SU-DHL-6 (cell line): ENCODE results near the gene PKN3.

ENCODE experiments used
- H2AFZ ChIP-seq: fragments of 200-600 bp; sonication (generic); 2 replicates; pipeline ENCODE4 v1.6.1; 2014; ENCODE audit warnings: low read depth, mild to moderate bottlenecking, moderate library complexity, mixed read lengths, antibody characterized with exemption, low read length; ENCODE audit not compliant: severe bottlenecking
- H3F3A ChIP-seq: fragments of 200-600 bp; shearing (Covaris generic); 2 replicates; pipeline ENCODE4 v1.6.0; 2016; ENCODE audit warnings: antibody characterized with exemption, mild to moderate bottlenecking; ENCODE audit not compliant: insufficient read depth
- H3K27ac ChIP-seq: fragments of 200-600 bp; sonication (generic); 2 replicates; pipeline ENCODE4 v1.5.1; 2016; ENCODE audit warnings: low read depth, mild to moderate bottlenecking, low read length, moderate library complexity, mixed read lengths
- H3K27me3 ChIP-seq: fragments of 200-600 bp; sonication (generic), shearing (Covaris generic); 2 replicates; pipeline ENCODE4 v1.6.0; 2014; ENCODE audit warnings: mild to moderate bottlenecking, low read length
- H3K36me3 ChIP-seq: fragments of 200-600 bp; sonication (generic); 2 replicates; pipeline ENCODE4 v1.6.1; 2014; ENCODE audit warnings: mild to moderate bottlenecking, low read length, mixed read lengths
- H3K4me2 ChIP-seq: fragments of 300-600, 200-600 bp; shearing (Covaris generic), sonication (generic); 2 replicates; pipeline ENCODE4 v1.6.0; 2014; ENCODE audit warnings: low read length, low read depth, mild to moderate bottlenecking; ENCODE audit not compliant: poor library complexity, severe bottlenecking
- H3K4me3 ChIP-seq: fragments of 200-600 bp; sonication (generic); 2 replicates; pipeline ENCODE4 v1.5.1; 2014; ENCODE audit warnings: antibody characterized with exemption, low read length, mild to moderate bottlenecking, mixed read lengths; ENCODE audit not compliant: insufficient read depth, poor library complexity, severe bottlenecking
- H3K79me2 ChIP-seq: fragments of 200-600 bp; sonication (generic); 2 replicates; pipeline ENCODE4 v1.6.1; 2014; ENCODE audit warnings: mild to moderate bottlenecking, low read length, moderate library complexity; ENCODE audit not compliant: insufficient read depth
- H3K9ac ChIP-seq: fragments of 200-600 bp; sonication (generic); 2 replicates; pipeline ENCODE4 v1.7.0; 2014; ENCODE audit warnings: mild to moderate bottlenecking, low read length
- H3K9me2 ChIP-seq: fragments of 200-600 bp; sonication (generic); replicated peaks from 2 replicates; pipeline ENCODE4 v1.6.1; 2014; ENCODE audit warnings: low read length; ENCODE audit not compliant: insufficient read depth
- H3K9me3 ChIP-seq: fragments of 200-600 bp; sonication (generic); 2 replicates; pipeline ENCODE4 v1.6.1; 2014; ENCODE audit warnings: low read length, mixed read lengths; ENCODE audit not compliant: insufficient read depth
- H4K20me1 ChIP-seq: fragments of 200-600 bp; sonication (generic); 2 replicates; pipeline ENCODE4 v1.6.1; 2014; ENCODE audit warnings: low read depth, mild to moderate bottlenecking, antibody characterized with exemption, low read length, moderate library complexity, mixed read lengths
- CTCF ChIP-seq: fragments of 200-600 bp; sonication (generic); IDR thresholded peaks from one replicate; pipeline ENCODE4 v1.5.1; 2017; ENCODE audit warnings: antibody characterized with exemption, mild to moderate bottlenecking, low read length, moderate library complexity; ENCODE audit not compliant: insufficient read depth, poor library complexity, severe bottlenecking
- EZH2phosphoT487 ChIP-seq: fragments of 200-600 bp; sonication (generic), shearing (Covaris generic); conservative IDR thresholded peaks from 2 replicates; pipeline ENCODE4 v1.6.1; 2018; ENCODE audit warnings: mild to moderate bottlenecking, antibody characterized with exemption, low read length, moderate library complexity, mixed read lengths

The PKN3 gene

GRCh38 chr9:128721487-128722010 is 19.2 kb downstream of the PKN3 start:
- TF ChIP-seq CTCF (no peak), EZH2phosphoT487 (no peak)
- Histone ChIP-seq H3K9me2 (no peaks in the 10 kb centered on the region), H3K27ac (no peak overlapping the region), H2AFZ (no peak overlapping the region), H4K20me1 (no peaks in the 10 kb centered on the region), H3K4me3 (no peak overlapping the region), H3K4me2 (no peak overlapping the region), H3K27me3 (no peaks in the 10 kb centered on the region), H3K79me2 (peaks cover 24% of the 10 kb centered on the region), H3K9ac (no peak overlapping the region), H3K36me3 (no peaks in the 10 kb centered on the region), H3F3A (peaks cover 5% of the 10 kb centered on the region; the same call in 1 of the 2 replicates), H3K9me3 (no peaks in the 10 kb centered on the region)

DNA sequence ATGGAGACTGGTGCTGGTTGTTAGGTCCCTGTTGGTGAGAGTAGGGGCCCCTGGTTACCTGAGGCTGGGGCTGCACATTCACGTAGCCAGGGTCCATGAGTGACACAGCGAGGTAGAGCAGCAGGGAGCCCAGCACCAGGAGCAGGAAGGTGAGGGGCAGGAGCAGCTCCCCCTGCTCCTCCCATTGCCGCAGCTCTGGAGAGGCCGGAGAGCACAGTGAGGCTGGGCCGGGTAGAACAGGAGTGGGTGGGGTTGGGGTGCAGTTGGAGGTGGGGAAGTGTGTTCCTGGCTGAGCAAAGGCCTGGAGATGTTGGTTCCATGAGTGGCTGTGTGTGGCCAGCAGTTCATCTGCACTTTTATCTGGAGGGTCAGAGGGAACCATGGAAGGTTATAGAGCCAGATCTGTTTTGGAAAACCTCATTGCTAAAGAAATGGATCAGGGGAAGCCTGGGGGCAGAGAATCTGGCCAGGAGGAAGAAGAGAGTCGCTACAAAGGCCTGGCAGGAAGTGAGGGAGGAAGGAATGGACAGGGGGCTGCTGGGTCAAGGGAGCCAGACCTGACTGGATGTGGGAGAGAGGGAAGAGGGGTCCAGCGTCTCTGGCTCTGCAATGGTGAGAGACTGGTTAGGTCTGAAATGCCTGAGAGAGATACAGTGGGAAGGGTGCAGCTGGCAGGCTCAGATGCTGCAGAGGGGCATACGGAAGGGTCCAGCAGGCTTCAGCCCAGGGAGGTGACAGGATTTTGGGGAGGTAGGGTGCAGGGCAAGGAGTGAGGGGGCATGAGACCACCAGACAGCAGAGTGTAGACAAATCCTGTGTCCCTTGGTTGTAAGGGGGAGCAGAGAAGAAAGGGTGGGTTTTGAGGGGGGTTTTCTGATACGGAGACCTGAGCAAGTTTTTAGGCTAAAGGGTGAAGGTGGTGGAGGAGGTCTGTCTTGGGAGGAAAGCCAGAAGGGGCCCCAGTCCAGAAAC is 20.4 kb downstream of the PKN3 start:
- peaks cover 5% of the 10 kb centered on the region; the same call in 1 of the 2 replicates for H3F3A ChIP-seq
- H3K27me3 ChIP-seq, result no peaks in the 10 kb centered on the region

GRCh38 chr9:128723352-128723865 is 21.1 kb downstream of the PKN3 start:
- no peak for TF ChIP-seq CTCF
- TF ChIP-seq EZH2phosphoT487, result no peak
- H3K9ac ChIP-seq, result peak overlapping the region; percentile 100
- H3K4me3 ChIP-seq, result peak overlapping the region; percentile 99
- no peaks in the 10 kb centered on the region for H4K20me1 ChIP-seq
- H3K9me3 ChIP-seq, result no peaks in the 10 kb centered on the region
- H3K79me2 ChIP-seq, result peaks cover 32% of the 10 kb centered on the region
- H3K4me2 ChIP-seq, result peak overlapping the region; percentile 98
- H3K9me2 ChIP-seq, result no peaks in the 10 kb centered on the region
- no peaks in the 10 kb centered on the region for H3K36me3 ChIP-seq
- H3K27ac ChIP-seq, result peak overlapping the region; percentile 62
- H3F3A ChIP-seq, result peaks cover 5% of the 10 kb centered on the region; the same call in 1 of the 2 replicates
- H3K27me3 ChIP-seq, result no peaks in the 10 kb centered on the region
- H2AFZ ChIP-seq, result peak overlapping the region; percentile 52

More for the DNA sequence above, 20.4 kb downstream of the PKN3 start:
- peak overlapping the region; percentile 98 for H3K4me2 ChIP-seq
- H3K36me3 ChIP-seq, result no peaks in the 10 kb centered on the region
- peak overlapping the region; percentile 99 for H3K4me3 ChIP-seq
- H4K20me1 ChIP-seq, result no peaks in the 10 kb centered on the region
- TF ChIP-seq CTCF, result no peak
- TF ChIP-seq EZH2phosphoT487, result no peak
- H3K9ac ChIP-seq, result peak overlapping the region; percentile 100
- no peaks in the 10 kb centered on the region for H3K9me2 ChIP-seq
- peaks cover 32% of the 10 kb centered on the region for H3K79me2 ChIP-seq
- no peaks in the 10 kb centered on the region for H3K9me3 ChIP-seq
- peak overlapping the region; percentile 62 for H3K27ac ChIP-seq
- H2AFZ ChIP-seq, result no peak overlapping the region
